ENCODE data around the gene SSBP4. TPM values are rescaled to one million over a fixed set of nuclear protein-coding genes. Genes with fewer than 3 reads are reported as not detected.

SSBP4 gene
- total and polyA plus RNA-seq, 2 of the 8 experiments (the other 6 are each of a cell fraction or from before 2014, with no cell fraction given), result 26.4 to 33.7 TPM

DNA sequence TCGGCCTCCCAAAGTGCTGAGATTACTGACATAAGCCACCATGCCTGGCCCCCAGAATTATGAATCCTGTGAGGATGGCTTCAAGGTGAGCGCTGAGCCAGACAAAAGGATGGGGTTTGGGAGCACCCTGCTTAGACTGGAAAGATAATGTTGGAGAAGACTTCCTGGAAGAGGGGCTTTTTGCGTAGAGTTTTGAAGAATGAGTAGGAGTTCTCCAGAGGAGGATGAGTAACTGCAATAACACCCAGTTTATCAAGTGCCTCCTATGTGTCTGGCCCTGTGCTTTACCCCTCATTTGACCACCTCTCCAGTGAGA is 33.9 kb upstream of the SSBP4 start:
- H2BK5ac ChIP-seq (ENCODE audit: low read depth, low read length), result peak overlapping the region; percentile 3; the same call in 1 of the 2 replicates
- ChIA-PET CTCF (ENCODE audit: partially characterized antibody) (interaction anchor here (0.6 to 10.4 kb wide), 18 partner anchors 8 to 178 kb away, joined by 3 to 177 read pairs (median 6); partner anchors contain the start of genes LRRC25 and SSBP4), POLR2A (ENCODE audit: partially characterized antibody) (interaction anchor here (0.8 to 1.4 kb wide), 6 partner anchors 10 to 104 kb away, joined by 3 to 7 read pairs (median 4); partner anchors contain the start of gene JUND)
- H2AK5ac ChIP-seq (ENCODE audit: low read depth, low read length), result no peak overlapping the region
- peak overlapping the region; percentile 6 for H2BK12ac ChIP-seq (ENCODE audit: low read depth, low read length)
- no peak overlapping the region for H4K5ac ChIP-seq (ENCODE audit: insufficient read length, low read depth, low read length)
- FAIRE-seq, result no peak
- H4K8ac ChIP-seq (ENCODE audit: extremely low read depth, insufficient read depth, low read length), result no peak overlapping the region
- no peaks in the 10 kb centered on the region for H3K79me1 ChIP-seq (ENCODE audit: low read depth, low read length)
- H4K20me1 ChIP-seq (replicated peaks in 1 of 2; ENCODE audit: control insufficient read depth in 1 of 2, insufficient read depth in 2 of 2, low read length in 2 of 2), result no peaks in the 10 kb centered on the region
- H3K4me2 ChIP-seq (ENCODE audit: insufficient read depth in 1 of 2, low read depth in 2 of 2, low read length in 2 of 2), result no peak overlapping the region
- no peak for DNase-seq (ENCODE audit: low read depth in 1 of 2, low spot score in 2 of 2)
- no peak for TF ChIP-seq KDM5A (IDR thresholded peaks at IDR 0.05; ENCODE audit: low read length)
- no peaks in the 10 kb centered on the region for H3K36me3 ChIP-seq (ENCODE audit: control insufficient read depth in 2 of 4, insufficient read depth in 4 of 4, low read length in 3 of 4)
- H3K79me2 ChIP-seq (ENCODE audit: control insufficient read depth in 1 of 2, insufficient read depth in 2 of 2, low read length in 2 of 2), result no peaks in the 10 kb centered on the region
- no peak overlapping the region for H3K14ac ChIP-seq (ENCODE audit: insufficient read length)
- H2BK20ac ChIP-seq (ENCODE audit: low read length), result peak overlapping the region; percentile 51; the same call in 1 of the 2 replicates
- H3K4me3 ChIP-seq (ENCODE audit: extremely low read depth in 1 of 4, insufficient read depth in 2 of 4, low read depth in 3 of 4, low read length in 4 of 4), result no peak overlapping the region
- peaks cover 3 to 4% (median 4%) of the 10 kb centered on the region in 4 experiments for H3K4me1 ChIP-seq (replicated peaks in 1 of 4; ENCODE audit: control insufficient read depth in 3 of 4, insufficient read depth in 4 of 4, low read length in 3 of 4)
- no peak overlapping the region for H3K23ac ChIP-seq (ENCODE audit: insufficient read length)
- peak overlapping the region; percentile 10; the same call in 1 of the 2 replicates for H2BK15ac ChIP-seq (ENCODE audit: low read length)
- 95% methylated on average over 3 of the region's 3 CpGs; no CpG with 5 or more reads in 1 of the 2 experiments for WGBS, 2 experiments (ENCODE audit: extremely low coverage in 1 of 2, insufficient coverage in 1 of 2, insufficient read length in 1 of 2, insufficient replicate concordance in 2 of 2, low coverage in 1 of 2, low lambda C conversion rate in 2 of 2, missing lambda C conversion rate in 1 of 2)
- no peak overlapping the region; the same call in 1 of the 2 replicates for H3K18ac ChIP-seq (ENCODE audit: extremely low read depth, low read length)
- H3K56ac ChIP-seq (replicated peaks; ENCODE audit: insufficient read length, low read depth, low read length), result no peak overlapping the region
- H4K91ac ChIP-seq (replicated peaks; ENCODE audit: insufficient read length, low read length), result no peak overlapping the region
- peaks cover 2% of the 10 kb centered on the region; the same call in 1 of the 2 replicates for H3K23me2 ChIP-seq (ENCODE audit: low read depth, low read length)
- H3K9me3 ChIP-seq (ENCODE audit: insufficient read depth in 2 of 2, low read depth in 1 of 2, low read length in 1 of 2), result no peaks in the 10 kb centered on the region
- no peak overlapping the region for H2AFZ ChIP-seq (ENCODE audit: low read length)
- no peak overlapping the region for H3K9ac ChIP-seq (replicated peaks in 1 of 4; ENCODE audit: extremely low read depth in 1 of 4, low read depth in 3 of 4, low read length in 3 of 4)
- no peak overlapping the region for H3K4ac ChIP-seq (replicated peaks; ENCODE audit: insufficient read length, low read depth, low read length)
- peaks cover 0 to 23% (median 14%) of the 10 kb centered on the region in 4 experiments; a peak in 6 of 7 replicates for H3K27me3 ChIP-seq (replicated peaks in 1 of 4; ENCODE audit: control insufficient read depth in 3 of 4, extremely low read depth in 1 of 4, insufficient read depth in 3 of 4, low read length in 3 of 4)
- H3K27ac ChIP-seq (ENCODE audit: low read depth, low read length), result no peak overlapping the region
- peak overlapping the region; percentile 16 for H2BK120ac ChIP-seq (replicated peaks; ENCODE audit: low read depth, low read length)

Data from H1 (cell line).